ELF-1 (cell line): ENCODE data around the gene CDK11B.
"Not testable (repeated sequence)": the region's sequence is repeated elsewhere in the genome, so short reads cannot be mapped to it uniquely, and the experiment has no call there.

Experiments used
- DNase-seq: peaks from one replicate; pipeline ENCODE4 v3.0.0-alpha.2; 2016; ENCODE audit warnings: low read depth, low spot score

The CDK11B gene

DNA sequence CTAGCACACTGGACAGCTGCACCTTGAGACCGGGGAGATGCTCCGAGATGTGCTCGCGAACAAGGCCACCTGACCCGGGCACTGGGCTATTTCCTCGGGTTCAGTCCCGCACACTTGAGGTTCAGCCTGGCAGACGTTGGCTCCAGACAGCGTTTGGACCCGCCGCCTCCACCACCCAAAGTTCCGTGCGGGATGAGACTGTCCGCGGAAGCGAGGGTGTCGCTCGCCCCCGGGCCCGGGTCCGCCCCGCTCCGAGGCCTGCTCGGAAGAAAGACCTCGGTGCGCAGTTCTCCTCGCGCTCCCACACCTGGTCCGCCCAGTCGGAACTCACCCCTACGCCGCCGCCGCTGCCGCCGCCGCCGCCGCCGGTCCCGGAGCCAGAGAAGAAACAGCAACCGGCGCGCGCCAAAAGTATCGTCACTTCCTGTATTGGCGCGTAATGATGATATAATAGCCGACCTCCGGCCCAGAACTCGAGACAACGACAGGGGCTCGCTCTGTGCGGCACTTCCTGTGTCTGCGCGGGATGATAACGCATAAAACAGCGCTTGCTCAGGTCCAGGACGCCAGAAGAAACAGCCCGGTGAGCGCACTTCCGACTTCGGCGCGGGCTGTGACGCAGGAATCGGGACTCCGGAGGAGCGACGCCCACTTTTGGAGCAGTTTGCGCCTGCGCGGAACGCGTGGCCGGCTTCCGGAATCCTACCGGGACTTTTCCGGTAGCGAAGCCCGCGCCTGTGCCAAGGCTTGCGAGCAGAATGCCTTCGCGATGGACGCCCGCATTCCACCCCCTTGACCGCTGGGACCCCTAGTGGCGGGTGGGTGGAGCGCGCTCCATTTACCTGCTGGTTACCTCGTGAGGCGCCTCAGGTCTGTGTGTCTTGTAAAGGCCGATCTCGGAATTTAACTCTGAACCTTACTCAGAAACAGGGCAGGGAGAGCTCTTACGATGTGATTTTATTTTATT lies at the start of gene CDK11B:
CDK11B (minus strand) TSS at position 422 of the 967 bp plus-strand sequence. CDS start 1,519 bp downstream, outside the sequence.
- DNase-seq = peak; percentile 99

DNA sequence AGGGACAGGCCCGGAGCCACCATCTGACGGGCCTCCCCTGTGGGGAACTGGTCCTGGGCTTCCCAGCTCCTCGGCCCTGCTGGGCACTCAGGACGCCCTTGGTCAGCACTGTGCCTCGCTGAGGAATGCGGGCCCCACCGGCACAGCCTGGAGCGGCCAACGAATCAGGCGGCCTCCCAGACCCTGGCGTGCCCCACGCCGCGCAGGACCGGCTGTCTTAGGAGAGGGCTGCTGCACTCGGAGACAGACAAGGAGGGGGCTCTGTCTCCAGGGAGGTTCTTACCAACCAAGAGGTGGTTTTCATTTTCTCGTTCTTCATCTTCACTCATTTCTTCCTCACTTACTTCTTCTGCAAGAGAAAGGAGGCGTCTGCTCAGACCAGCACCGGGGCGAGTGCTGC lies 49.1 kb upstream of the CDK11B start:
- DNase-seq = not testable (repeated sequence)

DNA sequence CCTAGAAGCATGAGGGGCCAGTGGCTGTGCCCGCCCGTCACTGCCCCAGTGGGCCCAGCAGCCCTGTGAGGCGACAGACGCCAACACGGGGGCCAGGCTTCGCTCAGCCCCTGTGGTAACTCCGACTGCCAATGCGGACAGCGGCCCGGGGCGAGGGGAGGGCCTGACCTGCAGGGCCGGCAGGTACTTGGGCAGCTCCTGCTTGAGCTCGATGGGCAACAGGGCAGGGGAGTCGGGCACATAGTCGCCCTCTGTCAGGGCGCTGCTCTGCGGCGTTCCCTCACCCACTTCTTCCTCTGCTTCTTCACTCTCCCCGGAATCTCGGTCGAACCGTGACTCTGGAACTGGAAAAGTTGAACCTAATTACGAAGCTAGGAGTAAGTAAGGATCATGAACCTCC lies 48.4 kb upstream of the CDK11B start:
- DNase-seq = not testable (repeated sequence)

DNA sequence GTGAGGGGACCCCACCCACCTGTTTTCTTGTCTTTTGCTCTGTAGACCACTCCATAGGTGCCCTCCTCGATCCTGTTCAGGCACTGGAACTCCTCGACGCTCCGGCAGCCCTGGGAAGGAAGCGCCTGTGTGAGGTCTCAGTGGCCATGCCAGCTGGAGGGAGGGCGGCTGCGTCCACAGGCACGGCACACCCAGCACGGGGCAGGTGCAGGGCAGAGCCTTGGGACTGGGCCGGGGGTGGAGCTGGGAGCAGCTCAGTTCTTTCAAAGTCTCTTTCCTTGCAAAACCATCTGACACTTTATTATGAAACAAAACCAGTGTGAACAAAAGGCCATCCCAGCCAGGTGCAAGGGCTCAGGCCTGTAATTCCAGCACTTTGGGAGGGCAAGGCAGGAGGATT lies 46.8 kb upstream of the CDK11B start:
- DNase-seq = not testable (repeated sequence)

DNA sequence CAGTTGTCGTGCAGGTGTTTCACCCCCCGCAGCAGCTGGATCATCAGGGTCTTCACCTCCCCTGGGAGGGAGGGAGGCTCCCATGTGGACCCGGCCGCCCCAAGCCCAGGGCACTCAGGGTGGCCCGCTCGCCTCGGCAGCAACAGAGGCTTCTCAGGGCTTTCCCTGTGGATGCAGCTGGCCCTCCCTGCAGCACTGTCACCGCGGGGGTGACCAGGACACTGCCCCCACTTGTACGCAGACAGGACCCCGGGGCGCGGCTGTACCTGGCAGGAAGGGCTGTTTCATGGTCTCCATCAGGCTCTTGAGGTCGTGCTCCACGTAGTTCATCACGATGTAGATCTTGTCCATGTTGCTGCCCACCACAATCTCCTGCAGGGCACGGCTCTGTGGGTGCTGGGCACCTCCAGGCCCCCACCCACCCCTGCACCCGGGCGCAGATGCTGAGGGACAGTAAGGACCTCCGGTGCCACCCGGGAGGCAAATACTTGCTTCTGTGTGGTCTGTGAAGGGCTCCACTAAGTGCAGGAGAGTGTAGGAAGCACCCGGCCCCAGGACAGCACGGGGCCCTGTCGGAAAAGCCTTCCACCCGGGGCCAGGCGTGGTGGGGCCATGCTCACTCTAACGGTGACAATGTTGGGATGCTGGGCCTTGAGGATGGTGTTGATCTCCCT lies 45.6 kb upstream of the CDK11B start:
- DNase-seq = not testable (repeated sequence)

DNA sequence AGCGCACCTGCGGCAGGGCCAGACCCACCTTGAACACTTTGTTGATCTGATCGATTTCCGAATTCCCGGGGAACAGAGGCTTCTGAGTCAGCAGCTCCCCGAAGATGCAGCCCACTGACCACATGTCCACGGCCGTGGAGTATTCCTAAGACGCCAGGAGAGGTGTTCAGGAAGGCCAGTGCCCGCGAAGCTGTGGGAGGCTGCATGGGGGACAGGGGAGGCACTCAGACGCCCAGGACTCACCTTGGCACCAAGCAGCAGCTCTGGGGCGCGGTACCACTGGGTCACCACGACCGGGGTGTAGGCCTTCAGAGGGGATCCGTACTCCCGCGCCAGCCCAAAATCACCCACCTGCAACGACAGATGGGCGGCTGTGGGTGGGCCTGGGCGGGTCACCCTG lies 45.0 kb upstream of the CDK11B start:
- DNase-seq = no peak

DNA sequence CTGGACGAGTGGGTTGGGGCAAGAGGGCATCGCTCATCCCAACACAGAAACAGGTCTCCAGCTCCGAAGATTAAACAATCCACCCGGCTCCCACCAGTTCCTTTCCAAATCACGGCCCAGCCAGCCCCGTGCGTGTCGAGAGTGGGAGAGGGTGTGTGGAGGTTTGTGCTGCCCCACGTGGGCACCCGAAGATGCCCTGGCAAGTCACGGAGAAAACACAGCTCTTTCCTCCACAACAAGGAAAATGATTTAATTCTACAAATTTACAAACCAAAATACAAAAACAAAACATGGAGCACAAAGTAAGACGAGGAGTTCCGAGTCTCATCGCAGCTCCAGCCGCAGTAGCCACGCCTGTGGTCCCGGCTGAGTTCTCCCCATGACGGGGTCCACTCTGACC lies 43.7 kb upstream of the CDK11B start:
- DNase-seq = not testable (repeated sequence)

DNA sequence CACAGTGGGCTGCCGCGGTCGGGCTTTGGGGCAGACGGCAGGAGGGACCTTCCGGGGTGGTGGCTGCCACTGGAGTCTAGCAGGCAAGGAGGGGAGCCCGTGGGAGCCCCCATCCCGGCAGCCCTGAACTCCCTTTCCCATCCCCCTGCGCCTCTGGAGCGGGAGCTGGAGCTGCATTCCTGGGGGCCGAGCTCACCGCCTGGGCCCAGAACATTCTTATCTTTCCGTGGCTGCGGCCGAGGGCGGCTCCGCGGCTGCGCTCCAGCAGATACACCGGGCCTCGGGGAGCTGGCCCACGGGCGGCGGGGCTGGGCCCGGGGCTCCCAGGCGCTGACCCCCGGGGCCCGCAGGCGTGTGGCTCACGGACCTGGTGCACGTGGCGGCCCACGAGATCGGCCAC lies 41.8 kb upstream of the CDK11B start:
- DNase-seq = not testable (repeated sequence)

DNA sequence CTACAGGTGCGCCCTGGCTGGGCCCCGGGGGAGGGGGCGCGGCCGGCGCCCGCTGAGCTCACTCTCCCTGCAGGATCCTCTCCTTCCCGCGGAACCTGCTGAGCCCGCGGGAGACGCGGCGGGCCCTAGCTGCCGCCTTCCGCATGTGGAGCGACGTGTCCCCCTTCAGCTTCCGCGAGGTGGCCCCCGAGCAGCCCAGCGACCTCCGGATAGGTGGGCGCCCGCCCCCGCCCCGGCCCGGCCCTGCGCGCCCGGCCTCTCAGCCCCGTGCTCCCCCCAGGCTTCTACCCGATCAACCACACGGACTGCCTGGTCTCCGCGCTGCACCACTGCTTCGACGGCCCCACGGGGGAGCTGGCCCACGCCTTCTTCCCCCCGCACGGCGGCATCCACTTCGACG lies 41.3 kb upstream of the CDK11B start:
- not testable (repeated sequence) for DNase-seq

DNA sequence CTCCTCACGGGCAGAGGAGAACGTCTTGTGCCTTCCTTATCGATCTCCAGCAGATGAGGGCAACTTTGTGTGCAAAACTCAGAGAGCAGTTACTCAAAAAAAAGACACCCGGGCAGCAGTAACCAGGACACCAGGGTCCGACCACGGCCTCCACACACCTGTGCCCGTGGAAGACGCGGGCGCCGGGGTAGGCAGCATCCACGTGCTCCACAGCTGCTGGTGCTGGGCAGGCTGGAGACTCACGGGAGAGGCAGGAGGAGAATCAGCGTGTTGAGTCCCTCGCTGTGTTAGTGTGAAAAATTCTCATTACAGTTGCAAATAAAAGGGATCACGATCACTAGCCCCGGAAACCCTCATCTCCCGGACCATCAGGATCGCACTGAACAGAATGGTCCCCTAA lies 40.3 kb upstream of the CDK11B start:
- DNase-seq = not testable (repeated sequence)

DNA sequence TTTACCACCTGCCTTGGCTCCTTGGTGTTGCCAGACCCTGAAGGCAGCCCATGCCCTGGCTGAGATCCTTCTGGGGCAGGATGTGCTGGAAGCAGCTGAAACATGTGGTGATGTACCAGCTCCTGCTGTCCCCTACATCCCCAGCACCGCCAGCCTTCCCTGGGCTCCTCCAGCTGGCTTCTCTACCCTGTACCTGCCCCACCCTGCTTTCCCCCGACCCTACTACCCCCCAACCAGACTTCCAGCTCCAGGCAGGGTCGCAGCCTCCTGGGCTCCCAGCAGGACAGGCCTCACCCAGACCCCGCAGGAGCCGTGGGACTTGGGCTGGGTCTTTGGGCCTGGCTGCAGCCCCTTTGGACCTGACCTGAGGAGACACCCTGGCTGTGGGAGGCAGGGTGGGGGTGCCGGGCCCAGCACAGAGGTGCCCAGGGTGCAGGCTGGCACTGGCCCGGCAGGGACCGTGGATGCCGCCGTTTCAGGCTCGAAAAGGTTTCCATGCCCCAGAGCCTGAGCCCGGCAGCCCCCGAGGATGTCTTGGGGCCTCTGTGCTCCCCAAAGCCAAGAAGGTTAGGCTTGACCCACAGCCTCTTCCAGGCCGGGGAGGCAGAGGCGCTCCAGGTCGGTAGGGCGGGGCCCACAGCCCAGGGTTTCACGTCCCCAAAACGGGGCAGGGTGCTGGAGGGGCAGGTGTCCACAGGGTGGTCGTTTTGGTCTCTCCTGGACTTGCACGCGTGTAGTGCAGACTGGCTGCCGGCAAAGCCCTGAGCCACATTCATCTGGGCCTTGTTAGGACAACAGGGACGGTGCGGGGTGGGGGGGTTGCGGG lies 38.8 kb upstream of the CDK11B start:
- not testable (repeated sequence) for DNase-seq

DNA sequence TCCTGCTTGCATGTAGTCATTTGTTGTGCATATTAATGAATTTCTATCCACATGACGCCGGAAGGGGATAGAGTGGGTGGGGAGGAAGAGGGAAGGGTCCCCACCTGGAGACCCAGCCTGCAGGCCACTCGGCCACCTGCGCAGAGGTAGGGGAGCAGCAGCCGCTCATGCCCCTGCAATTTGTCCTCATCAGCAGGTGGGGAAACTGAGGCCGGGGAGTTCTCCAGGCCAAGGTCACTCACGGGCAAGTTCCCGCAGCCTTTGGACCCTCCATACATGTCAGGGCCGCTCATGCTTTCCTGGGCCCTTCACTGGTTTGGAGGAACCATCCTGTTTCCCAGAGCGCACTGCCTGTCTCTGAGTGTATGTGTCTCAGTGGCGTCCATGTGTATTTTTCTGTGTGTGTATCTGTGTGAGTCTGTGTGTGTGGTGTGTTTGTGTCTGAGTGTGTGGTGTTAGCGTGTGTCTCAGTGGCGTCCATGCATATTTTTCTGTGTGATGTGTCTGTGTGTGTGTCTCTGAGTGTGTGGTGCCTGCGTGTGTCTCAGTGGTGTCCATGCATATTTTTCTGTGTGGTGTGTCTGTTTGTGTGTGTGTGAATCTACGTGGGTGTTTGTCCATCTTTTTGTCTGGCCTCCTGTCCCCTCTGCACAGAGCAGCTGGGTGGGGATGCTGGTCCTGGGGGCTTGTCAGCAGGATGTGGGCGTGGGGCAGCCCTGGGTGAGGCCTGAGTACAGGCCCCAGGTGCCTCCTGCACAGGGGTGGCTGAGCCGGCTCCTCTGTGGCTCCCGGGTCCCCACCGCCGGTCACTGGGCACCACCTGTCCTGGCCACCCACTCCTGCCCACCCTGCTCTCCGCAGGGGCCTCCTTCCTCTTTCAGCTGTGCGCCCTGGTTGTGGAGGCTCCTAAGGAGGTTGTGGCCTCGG lies 37.9 kb upstream of the CDK11B start:
- DNase-seq = not testable (repeated sequence)

DNA sequence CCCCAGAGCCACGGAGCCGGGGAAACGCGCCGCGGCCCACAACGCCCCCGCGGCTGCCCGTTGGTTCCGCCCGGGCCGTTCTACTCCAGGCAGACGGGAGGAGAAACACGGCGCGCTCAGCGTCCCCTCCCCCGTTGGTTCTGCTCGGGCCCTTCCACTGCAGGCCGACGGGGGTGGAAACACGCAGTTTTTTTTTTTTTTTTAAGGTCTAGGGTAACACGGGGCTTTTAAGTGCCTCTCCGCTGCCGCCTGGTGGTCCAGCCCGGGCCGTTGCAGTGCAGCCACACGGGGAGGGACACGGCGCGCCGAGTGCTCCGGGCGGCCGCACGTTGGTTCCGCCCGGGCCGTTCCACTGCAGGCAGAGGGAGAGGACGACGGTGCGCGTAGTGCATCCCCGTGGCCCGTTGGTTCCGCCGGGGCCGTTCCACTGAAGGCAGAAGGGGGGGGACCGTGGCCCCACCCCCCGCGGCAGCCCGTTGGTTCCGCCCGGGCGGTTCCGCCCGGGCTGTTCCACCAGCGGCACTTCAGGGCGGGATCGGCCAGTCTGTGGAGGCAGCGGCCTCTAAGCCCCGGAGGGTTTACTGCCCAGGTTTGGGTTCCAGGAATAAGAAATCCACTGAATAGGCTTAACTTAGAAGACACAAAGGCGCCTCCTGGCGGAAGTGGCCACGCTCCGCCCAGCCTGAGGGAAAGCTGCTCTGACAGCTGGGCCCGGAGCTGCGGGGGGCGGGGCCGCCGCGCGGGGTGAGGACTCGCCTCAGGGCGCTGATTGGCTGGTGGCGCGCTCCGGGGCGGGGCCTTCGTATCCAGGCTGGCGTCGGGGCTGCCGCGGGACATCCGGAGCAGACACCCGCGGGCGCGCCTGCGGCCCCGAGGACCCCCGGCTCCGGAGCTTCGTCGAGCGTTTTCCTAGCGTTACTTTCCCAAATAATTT lies 34.2 kb upstream of the CDK11B start, which contains the start of gene SLC35E2B:
SLC35E2B (minus strand) TSS at position 82 of the 934 bp plus-strand sequence. CDS start 16,096 bp downstream, outside the sequence.
- DNase-seq = peak; percentile 83

DNA sequence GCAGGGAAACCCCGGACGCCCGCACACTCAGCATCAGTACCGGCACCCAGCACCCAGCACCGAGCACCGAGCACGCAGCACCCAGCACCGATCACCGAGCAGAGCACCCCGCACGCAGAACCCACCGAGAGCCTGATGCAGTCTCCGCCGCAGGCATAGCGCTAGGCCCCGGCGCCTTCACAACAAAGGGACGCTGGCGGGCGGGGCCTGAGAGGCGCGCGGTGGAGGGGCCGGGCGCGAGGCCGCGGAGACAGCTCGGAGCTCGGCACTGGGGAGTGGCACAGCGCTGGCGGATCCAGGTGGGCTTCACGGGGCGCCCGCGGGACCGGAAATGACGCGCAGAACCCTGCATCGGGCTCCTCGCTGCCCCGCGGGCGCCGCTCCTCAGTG lies 33.5 kb upstream of the CDK11B start:
- not testable (repeated sequence) for DNase-seq

DNA sequence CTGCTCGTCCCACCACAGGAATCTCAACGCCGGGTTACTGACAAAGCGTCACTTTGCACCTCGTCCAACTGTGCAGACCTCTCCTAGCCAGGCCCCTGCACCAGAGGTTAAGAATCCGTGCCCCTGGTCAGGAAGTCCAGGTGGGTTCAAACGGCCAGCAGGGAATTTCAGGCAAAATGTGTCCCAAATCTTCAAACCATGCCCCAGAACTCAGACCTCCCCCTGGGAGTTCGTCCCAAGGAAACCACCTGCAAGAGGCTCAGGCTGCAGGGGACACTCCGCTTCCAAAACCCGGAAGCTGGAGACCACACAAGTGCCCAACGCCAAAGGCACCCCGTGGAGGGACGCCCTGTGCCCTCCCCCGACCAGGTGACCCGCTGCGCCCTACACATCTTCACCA lies 32.6 kb upstream of the CDK11B start:
- not testable (repeated sequence) for DNase-seq

DNA sequence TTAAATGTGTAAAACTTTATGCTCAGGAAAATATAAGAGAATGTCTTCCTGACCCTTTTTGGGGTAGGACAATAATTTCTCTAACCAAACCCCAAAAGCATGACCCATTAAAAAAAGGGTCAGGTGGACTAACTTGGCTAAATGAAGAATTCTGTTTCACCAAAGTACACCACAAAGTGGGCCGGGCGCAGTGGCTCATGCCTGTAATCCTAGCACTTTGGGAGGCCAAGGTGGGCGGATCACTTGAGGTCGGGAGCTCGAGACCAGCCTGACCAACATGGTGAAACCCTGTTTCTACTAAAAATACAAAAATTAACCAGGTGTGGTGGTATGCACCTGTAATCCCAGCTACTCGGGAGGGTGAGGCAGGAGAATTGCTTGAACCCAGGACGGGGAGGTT lies 30.7 kb upstream of the CDK11B start:
- not testable (repeated sequence) for DNase-seq

DNA sequence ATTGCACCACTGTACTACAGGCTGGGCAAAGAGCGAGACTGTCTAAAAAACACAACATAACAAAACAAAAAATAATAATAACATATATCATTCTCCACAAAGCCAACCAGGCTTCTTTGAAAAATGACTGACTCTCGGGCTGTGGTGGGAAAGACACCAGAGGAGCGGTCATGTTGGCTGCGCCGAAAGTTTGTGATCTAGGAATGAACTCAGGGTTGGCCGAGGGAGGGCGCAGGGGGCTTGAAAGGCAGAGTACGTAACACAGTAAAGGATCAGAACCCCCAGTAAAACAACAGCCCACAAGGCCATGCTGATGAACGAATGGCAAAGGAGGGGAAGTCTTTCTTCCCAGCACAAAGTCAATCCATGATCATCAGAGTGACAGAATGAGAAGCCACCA lies 29.0 kb upstream of the CDK11B start:
- no peak for DNase-seq

DNA sequence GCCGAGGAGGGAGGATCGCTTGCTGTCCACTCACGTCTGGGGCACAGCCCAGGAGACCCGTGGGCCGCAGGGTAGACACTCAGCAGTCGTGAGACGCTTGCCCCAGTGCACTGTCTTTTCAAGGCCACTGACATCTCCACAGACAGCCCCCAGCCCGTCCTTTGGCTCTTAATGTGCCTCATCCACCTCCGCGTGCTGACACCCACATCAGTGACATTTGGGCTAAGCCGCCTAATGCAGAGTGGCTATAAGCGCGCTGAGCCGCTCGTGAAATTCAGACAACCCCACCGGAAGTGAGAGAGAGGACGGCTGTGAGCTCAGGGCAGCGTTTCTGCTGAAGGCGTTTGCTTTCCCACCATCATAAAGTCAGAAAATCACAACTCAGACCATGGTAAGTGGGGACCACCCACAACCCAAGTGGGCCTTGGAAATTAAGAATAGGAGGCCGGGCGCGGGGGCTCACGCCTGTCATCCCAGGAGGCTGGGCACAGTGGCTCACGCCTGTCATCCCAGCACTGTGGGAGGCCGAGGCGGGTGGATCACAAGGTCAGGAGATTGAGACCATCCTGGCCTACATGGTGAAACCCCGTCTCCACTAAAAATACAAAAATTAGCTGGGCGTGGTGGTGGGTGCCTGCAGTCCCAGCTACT lies 25.4 kb upstream of the CDK11B start:
- DNase-seq = no peak
